Measurements from ENCODE around the gene ADAMTSL1.

- TF ChIP-seq FOXK1 (CRISPR knock-in tag; IDR thresholded peaks at IDR 0.05; ENCODE audit: borderline replicate concordance, low read depth) (no peak), JDP2 (CRISPR knock-in tag; IDR thresholded peaks at IDR 0.05; ENCODE audit: borderline replicate concordance) (no peak)
These were observed 112.0 kb downstream of the ADAMTSL1 start for GRCh38 chr9:18585996-18586395.

All from HepG2 (cell line).